ENCODE results near the gene CPEB1. TPM values are rescaled to one million over a fixed set of nuclear protein-coding genes. Genes with fewer than 3 reads are reported as not detected.

CPEB1 gene
- total and polyA plus RNA-seq, 2 experiments from 2014 or later: 4.1 to 9.4 TPM

DNA sequence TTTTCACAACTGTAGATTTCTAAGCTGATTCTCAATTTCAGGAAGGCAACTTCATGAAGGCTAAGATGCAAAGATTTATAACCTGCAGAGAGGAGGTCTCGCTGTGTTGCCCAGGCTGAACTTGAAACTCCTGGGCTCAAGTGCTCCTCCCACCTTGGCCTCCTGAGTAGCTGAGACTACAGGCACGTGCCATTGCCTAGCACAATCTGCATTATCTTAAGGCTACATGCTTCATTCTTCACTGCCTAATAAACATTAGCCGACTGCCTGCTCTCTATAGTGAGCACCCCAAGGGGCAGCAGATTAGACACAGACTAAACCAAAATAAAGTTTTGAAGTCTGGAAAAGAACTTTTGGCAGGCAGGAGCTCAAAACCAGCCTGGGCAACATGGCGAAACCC lies 17.1 kb downstream of the CPEB1 start:
- H3K4me2 ChIP-seq: no peak overlapping the region
- H3K79me2 ChIP-seq (replicated peaks; ENCODE audit: insufficient read depth): no peaks in the 10 kb centered on the region
- no peaks in the 10 kb centered on the region for H3K27me3 ChIP-seq (ENCODE audit: insufficient read depth)
- no peak overlapping the region for H2AFZ ChIP-seq
- Mint-ChIP-seq H3K4me1 (no peaks in the 10 kb centered on the region), H3K27ac (no peak overlapping the region), H3K27me3 (ENCODE audit: insufficient read depth, low read depth, poor library complexity) (peaks cover 3% of the 10 kb centered on the region), H3K4me3 (no peak overlapping the region), H3K9me3 (no peaks in the 10 kb centered on the region), H3K36me3 (ENCODE audit: low read depth) (no peaks in the 10 kb centered on the region)
- H4K20me1 ChIP-seq (replicated peaks; ENCODE audit: insufficient read depth): no peaks in the 10 kb centered on the region
- H3F3A ChIP-seq (replicated peaks; ENCODE audit: low read depth): no peaks in the 10 kb centered on the region
- TF ChIP-seq ETS1 (IDR thresholded peaks at IDR 0.05) (no peak), ZNF331 (CRISPR knock-in tag; IDR thresholded peaks at IDR 0.05; ENCODE audit: low read depth) (no peak), STAT1 (IDR thresholded peaks at IDR 0.05; ENCODE audit: unreplicated experiment) (no peak), CREB1 (CRISPR knock-in tag; IDR thresholded peaks at IDR 0.05; ENCODE audit: low read depth) (no peak), NANOG (IDR thresholded peaks at IDR 0.05; ENCODE audit: borderline replicate concordance) (no peak), CTCF (conservative IDR thresholded peaks at IDR 0.05; ENCODE audit: low read depth in 2 of 2) (no peak)
- TF ChIP-seq, protein P1, sequence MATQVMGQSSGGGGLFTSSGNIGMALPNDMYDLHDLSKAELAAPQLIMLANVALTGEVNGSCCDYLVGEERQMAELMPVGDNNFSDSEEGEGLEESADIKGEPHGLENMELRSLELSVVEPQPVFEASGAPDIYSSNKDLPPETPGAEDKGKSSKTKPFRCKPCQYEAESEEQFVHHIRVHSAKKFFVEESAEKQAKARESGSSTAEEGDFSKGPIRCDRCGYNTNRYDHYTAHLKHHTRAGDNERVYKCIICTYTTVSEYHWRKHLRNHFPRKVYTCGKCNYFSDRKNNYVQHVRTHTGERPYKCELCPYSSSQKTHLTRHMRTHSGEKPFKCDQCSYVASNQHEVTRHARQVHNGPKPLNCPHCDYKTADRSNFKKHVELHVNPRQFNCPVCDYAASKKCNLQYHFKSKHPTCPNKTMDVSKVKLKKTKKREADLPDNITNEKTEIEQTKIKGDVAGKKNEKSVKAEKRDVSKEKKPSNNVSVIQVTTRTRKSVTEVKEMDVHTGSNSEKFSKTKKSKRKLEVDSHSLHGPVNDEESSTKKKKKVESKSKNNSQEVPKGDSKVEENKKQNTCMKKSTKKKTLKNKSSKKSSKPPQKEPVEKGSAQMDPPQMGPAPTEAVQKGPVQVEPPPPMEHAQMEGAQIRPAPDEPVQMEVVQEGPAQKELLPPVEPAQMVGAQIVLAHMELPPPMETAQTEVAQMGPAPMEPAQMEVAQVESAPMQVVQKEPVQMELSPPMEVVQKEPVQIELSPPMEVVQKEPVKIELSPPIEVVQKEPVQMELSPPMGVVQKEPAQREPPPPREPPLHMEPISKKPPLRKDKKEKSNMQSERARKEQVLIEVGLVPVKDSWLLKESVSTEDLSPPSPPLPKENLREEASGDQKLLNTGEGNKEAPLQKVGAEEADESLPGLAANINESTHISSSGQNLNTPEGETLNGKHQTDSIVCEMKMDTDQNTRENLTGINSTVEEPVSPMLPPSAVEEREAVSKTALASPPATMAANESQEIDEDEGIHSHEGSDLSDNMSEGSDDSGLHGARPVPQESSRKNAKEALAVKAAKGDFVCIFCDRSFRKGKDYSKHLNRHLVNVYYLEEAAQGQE (IDR thresholded peaks at IDR 0.05; ENCODE audit: unreplicated experiment): no peak
- no peak for ATAC-seq
- no peak overlapping the region for H3K4me3 ChIP-seq
- no peaks in the 10 kb centered on the region for H3K4me1 ChIP-seq (ENCODE audit: insufficient read depth)
- no peak overlapping the region for H3K27ac ChIP-seq (ENCODE audit: low read depth)
- H3K9me2 ChIP-seq (ENCODE audit: insufficient read depth): no peaks in the 10 kb centered on the region
- H3K36me3 ChIP-seq (ENCODE audit: insufficient read depth): no peaks in the 10 kb centered on the region
- DNase-seq (ENCODE audit: low spot score): no peak

GRCh38 chr15:82625136-82625535 lies 22.0 kb downstream of the CPEB1 start:
- H3K36me3 Mint-ChIP-seq (ENCODE audit: low read depth): no peaks in the 10 kb centered on the region
- Histone ChIP-seq H3K4me2 (no peak overlapping the region), H3K27ac (ENCODE audit: low read depth) (no peak overlapping the region), H4K20me1 (replicated peaks; ENCODE audit: insufficient read depth) (no peaks in the 10 kb centered on the region), H2AFZ (no peak overlapping the region), H3K9me2 (ENCODE audit: insufficient read depth) (no peaks in the 10 kb centered on the region), H3K79me2 (replicated peaks; ENCODE audit: insufficient read depth) (no peaks in the 10 kb centered on the region), H3K36me3 (ENCODE audit: insufficient read depth) (no peaks in the 10 kb centered on the region), H3K4me1 (ENCODE audit: insufficient read depth) (no peaks in the 10 kb centered on the region), H3K27me3 (ENCODE audit: insufficient read depth) (no peaks in the 10 kb centered on the region), H3F3A (replicated peaks; ENCODE audit: low read depth) (no peaks in the 10 kb centered on the region), H3K4me3 (no peak overlapping the region)
- H3K27me3 Mint-ChIP-seq (ENCODE audit: insufficient read depth, low read depth, poor library complexity): peaks cover 4% of the 10 kb centered on the region
- no peak overlapping the region for H3K27ac Mint-ChIP-seq
- H3K4me3 Mint-ChIP-seq: no peak overlapping the region
- no peaks in the 10 kb centered on the region for H3K4me1 Mint-ChIP-seq
- no peak for DNase-seq (ENCODE audit: low spot score)
- ATAC-seq: no peak
- no peaks in the 10 kb centered on the region for H3K9me3 Mint-ChIP-seq
- TF ChIP-seq CREB1 (CRISPR knock-in tag; IDR thresholded peaks at IDR 0.05; ENCODE audit: low read depth): no peak
- no peak for TF ChIP-seq ZNF331 (CRISPR knock-in tag; IDR thresholded peaks at IDR 0.05; ENCODE audit: low read depth)
- no peak for TF ChIP-seq ETS1 (IDR thresholded peaks at IDR 0.05)
